HFFc6 (cell line): ENCODE data around the gene VEZT. TPM values are rescaled to one million over a fixed set of nuclear protein-coding genes. Genes with fewer than 3 reads are reported as not detected.
A peak's percentile ranks its signal among the peaks of the same experiment; 100 is the strongest.

Experiments
- DNase-seq: peaks from one replicate; pipeline ENCODE4 v3.0.0-alpha.2; 2018
- H3K27ac Mint-ChIP-seq: 2 replicates; pipeline ENCODE4 v1.8.0; 2020; ENCODE audit warnings: mild to moderate bottlenecking, mixed read lengths
- H3K27me3 Mint-ChIP-seq: 2 replicates; pipeline ENCODE4 v1.8.0; 2021; ENCODE audit warnings: mild to moderate bottlenecking, moderate library complexity, mixed read lengths; ENCODE audit not compliant: insufficient read depth
- H3K36me3 Mint-ChIP-seq: 2 replicates; pipeline ENCODE4 v1.8.0; 2021; ENCODE audit warnings: low read depth, mixed read lengths
- H3K4me1 Mint-ChIP-seq: 2 replicates; pipeline ENCODE4 v1.8.0; 2020; ENCODE audit warnings: low read depth, mixed read lengths
- H3K4me3 Mint-ChIP-seq: 2 replicates; pipeline ENCODE4 v1.8.0; 2020; ENCODE audit warnings: mild to moderate bottlenecking, moderate library complexity, mixed read lengths
- H3K9me3 Mint-ChIP-seq: 2 replicates; pipeline ENCODE4 v1.8.0; 2020; ENCODE audit warnings: mild to moderate bottlenecking, mixed read lengths
- total RNA-seq, 6 experiments: library from RNA; stranded (reverse); fragmentation: NEBNext Ultra II Directional; extraction: Animal tissue kit (Norgen Biotek cat#: 25700); gene quantifications; 2 replicates in 1 of 6; 3 replicates in 5 of 6; pipeline ENCODE4 v1.2.3, GENCODE V29; 2021
- TF ChIP-seq, protein P1 (sequence below): fragments of 200-600 bp; sonication (generic); IDR thresholded peaks from 2 replicates; pipeline ENCODE4 v1.5.0; 2021; ENCODE audit warnings: antibody characterized with exemption, mild to moderate bottlenecking

The VEZT gene
- total RNA-seq, 6 experiments from 2014 or later = 61.8 to 69.0 (median 66.2) TPM

DNA sequence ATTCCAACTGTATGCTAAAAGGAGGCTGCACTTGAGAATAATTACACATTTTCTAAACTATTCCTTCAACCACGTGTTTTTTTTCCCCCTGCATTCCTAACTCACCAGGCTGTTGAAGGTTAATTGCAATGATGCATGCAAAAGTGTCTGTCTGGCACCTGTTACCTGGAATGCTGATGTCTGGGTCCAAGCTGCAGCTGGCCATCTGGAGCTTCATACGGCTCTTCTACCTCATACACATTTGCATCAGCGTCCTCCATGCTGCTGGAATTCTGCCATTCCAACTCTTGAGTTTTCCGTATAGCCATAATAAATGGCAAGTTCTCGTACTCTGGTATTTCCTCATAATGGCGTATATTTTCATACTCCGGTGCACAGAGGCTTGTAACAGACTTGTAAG, 8.9 kb upstream of the VEZT start:
- no peak overlapping the region for H3K27ac Mint-ChIP-seq
- H3K27me3 Mint-ChIP-seq = no peaks in the 10 kb centered on the region; the same call in 1 of the 2 replicates
- H3K9me3 Mint-ChIP-seq = no peaks in the 10 kb centered on the region
- no peak for DNase-seq
- 0 out of 2 replicates have a peak, but pooled peaks cover 4% of the 10 kb centered on the region for H3K36me3 Mint-ChIP-seq
- TF ChIP-seq, protein P1, sequence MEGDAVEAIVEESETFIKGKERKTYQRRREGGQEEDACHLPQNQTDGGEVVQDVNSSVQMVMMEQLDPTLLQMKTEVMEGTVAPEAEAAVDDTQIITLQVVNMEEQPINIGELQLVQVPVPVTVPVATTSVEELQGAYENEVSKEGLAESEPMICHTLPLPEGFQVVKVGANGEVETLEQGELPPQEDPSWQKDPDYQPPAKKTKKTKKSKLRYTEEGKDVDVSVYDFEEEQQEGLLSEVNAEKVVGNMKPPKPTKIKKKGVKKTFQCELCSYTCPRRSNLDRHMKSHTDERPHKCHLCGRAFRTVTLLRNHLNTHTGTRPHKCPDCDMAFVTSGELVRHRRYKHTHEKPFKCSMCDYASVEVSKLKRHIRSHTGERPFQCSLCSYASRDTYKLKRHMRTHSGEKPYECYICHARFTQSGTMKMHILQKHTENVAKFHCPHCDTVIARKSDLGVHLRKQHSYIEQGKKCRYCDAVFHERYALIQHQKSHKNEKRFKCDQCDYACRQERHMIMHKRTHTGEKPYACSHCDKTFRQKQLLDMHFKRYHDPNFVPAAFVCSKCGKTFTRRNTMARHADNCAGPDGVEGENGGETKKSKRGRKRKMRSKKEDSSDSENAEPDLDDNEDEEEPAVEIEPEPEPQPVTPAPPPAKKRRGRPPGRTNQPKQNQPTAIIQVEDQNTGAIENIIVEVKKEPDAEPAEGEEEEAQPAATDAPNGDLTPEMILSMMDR = no peak
- H3K4me3 Mint-ChIP-seq = no peak overlapping the region
- H3K4me1 Mint-ChIP-seq = peaks cover 55% of the 10 kb centered on the region

DNA sequence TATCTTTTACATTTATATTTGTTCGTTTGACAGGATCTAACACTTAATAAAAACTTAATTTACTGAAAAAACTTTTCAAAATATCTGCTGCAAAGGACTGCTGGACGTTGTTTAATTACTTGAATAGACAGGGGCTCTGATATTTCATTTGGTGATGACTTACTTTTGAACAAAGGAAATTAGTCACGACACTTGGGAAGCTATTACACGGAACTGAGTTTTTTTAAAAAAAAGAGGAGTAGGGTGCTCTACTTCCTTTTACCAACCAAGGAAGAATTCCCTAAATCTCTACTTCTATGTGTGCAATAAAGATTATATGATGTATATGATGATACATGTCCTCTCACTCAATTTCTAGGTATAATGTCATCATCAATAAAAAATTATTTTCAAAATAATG, 5.0 kb upstream of the VEZT start:
- H3K9me3 Mint-ChIP-seq = no peaks in the 10 kb centered on the region
- H3K27ac Mint-ChIP-seq = no peak overlapping the region
- DNase-seq = no peak
- no peaks in the 10 kb centered on the region for H3K36me3 Mint-ChIP-seq
- no peaks in the 10 kb centered on the region; the same call in 1 of the 2 replicates for H3K27me3 Mint-ChIP-seq
- TF ChIP-seq, protein P1 = no peak
- H3K4me1 Mint-ChIP-seq = peaks cover 36% of the 10 kb centered on the region
- no peak overlapping the region for H3K4me3 Mint-ChIP-seq

DNA sequence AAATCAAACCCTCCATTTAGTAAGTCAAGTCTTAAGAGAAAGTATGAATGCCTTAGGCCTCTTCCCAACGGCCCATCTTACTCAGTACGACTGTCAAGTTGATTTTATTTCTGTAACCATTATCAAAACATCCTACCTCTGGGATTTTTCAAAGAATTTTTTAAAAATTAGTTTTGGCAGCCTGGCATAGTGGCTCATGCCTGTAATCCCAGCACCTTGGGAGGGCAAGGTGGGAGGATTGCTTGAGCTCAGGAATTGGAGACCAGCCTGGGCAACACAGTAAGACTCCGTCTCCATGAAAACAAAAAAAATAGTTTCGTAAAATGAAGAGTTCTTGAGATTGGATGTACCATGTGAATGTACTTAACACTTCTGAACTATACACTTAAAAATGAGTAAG, 4.5 kb upstream of the VEZT start:
- no peaks in the 10 kb centered on the region for H3K36me3 Mint-ChIP-seq
- TF ChIP-seq, protein P1 = no peak
- H3K9me3 Mint-ChIP-seq = no peaks in the 10 kb centered on the region
- no peaks in the 10 kb centered on the region; the same call in 1 of the 2 replicates for H3K27me3 Mint-ChIP-seq
- no peak overlapping the region for H3K27ac Mint-ChIP-seq
- no peak overlapping the region for H3K4me3 Mint-ChIP-seq
- peaks cover 36% of the 10 kb centered on the region for H3K4me1 Mint-ChIP-seq
- DNase-seq = no peak

DNA sequence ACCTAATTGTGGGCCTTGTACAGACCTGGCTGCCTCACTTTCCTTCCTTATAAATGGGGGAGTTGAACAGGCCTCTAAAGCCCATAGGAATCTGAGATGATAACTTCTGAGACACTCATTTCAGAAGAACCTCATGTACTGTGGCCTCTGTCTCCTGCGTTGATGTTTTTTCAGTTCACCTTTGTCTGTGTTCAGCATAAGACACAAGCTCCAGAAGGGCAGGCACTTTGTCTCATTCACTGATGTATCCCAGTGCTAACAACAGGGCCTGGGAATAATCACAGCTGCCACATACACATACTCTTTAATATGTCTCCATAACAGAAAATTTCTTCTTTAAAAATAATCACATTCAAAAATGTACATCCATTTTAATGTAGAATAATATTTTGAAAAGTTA, 3.7 kb upstream of the VEZT start:
- TF ChIP-seq, protein P1 = no peak
- H3K27me3 Mint-ChIP-seq = no peaks in the 10 kb centered on the region; the same call in 1 of the 2 replicates
- no peak for DNase-seq
- no peaks in the 10 kb centered on the region for H3K9me3 Mint-ChIP-seq
- peaks cover 39% of the 10 kb centered on the region for H3K4me1 Mint-ChIP-seq
- H3K4me3 Mint-ChIP-seq = no peak overlapping the region
- H3K27ac Mint-ChIP-seq = no peak overlapping the region
- H3K36me3 Mint-ChIP-seq = peaks cover 3% of the 10 kb centered on the region; the same call in 1 of the 2 replicates

DNA sequence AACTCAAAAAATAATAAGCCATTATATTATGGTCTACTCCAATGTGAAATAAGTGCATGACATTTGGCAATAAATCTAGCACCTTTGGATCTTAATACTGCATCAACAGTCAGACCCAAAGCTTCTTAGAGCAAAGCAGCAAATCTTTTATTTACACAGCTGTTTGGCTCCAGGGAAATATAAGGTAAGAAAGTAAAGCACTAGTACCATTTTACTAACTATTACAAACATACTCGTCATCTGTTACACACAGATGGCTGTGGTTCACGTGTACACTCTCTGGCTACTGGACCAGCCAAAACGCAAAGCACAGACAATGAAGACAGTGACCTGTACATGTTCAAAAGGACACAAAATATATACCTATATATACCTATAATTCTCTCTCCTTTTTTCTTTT, 3.1 kb upstream of the VEZT start:
- Mint-ChIP-seq H3K27ac (no peak overlapping the region), H3K27me3 (no peaks in the 10 kb centered on the region; the same call in 1 of the 2 replicates), H3K4me1 (peaks cover 45% of the 10 kb centered on the region), H3K36me3 (peaks cover 4% of the 10 kb centered on the region; the same call in 1 of the 2 replicates), H3K9me3 (no peaks in the 10 kb centered on the region), H3K4me3 (no peak overlapping the region)
- DNase-seq = no peak
- TF ChIP-seq, protein P1 = no peak

DNA sequence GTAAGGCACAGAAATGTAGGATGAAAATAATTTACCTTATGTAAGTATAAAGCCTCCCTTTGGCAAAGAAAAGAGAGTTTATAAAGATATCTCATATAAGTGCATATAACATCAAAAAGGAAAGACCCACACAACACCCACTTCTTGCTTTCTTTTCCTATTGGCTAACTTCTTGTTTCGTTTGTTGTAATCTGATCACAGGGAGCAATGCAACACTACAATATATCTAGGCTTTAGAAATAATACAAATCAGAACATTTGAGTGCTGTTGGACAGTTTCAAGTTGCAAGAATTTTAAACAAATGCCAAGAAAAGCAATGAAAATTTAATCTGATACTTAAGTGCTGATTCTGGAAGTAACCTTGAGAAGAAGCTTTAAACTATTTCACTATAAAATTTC, 1.7 kb upstream of the VEZT start:
- TF ChIP-seq, protein P1 = no peak
- Mint-ChIP-seq H3K36me3 (peaks cover 12% of the 10 kb centered on the region), H3K9me3 (no peaks in the 10 kb centered on the region), H3K4me1 (peaks cover 59% of the 10 kb centered on the region), H3K4me3 (peak overlapping the region; percentile 96), H3K27me3 (no peaks in the 10 kb centered on the region; the same call in 1 of the 2 replicates), H3K27ac (peak overlapping the region; percentile 89)
- DNase-seq = peak; percentile 26
